Upper lobe of left lung (tissue), 4 donors: ENCODE data around the gene RANBP9.

Experiments
- POLR2A ChIP-seq, 4 donors: fragments of 450-650 bp; IDR thresholded peaks; one replicate each; pipeline ENCODE4 v1.5.1; 2016 to 2017; ENCODE audit warnings: antibody characterized with exemption in 4 of 4, mild to moderate bottlenecking in 2 of 4
- TF ChIP-seq, protein P1 (sequence below), 6 experiments: fragments of 450-650 bp in 4 of 6; fragments of 200-600 bp in 2 of 6; sonication (generic) in 2 of 6; IDR thresholded peaks; one replicate each; pipeline ENCODE4 v1.5.1; 2016 to 2019; ENCODE audit warnings: antibody characterized with exemption in 6 of 6

GRCh38 chr6:13600036-13600435 lies 111.6 kb downstream of the RANBP9 start:
- TF ChIP-seq POLR2A (IDR thresholded peaks at IDR 0.05), result no peak
- TF ChIP-seq, protein P1, sequence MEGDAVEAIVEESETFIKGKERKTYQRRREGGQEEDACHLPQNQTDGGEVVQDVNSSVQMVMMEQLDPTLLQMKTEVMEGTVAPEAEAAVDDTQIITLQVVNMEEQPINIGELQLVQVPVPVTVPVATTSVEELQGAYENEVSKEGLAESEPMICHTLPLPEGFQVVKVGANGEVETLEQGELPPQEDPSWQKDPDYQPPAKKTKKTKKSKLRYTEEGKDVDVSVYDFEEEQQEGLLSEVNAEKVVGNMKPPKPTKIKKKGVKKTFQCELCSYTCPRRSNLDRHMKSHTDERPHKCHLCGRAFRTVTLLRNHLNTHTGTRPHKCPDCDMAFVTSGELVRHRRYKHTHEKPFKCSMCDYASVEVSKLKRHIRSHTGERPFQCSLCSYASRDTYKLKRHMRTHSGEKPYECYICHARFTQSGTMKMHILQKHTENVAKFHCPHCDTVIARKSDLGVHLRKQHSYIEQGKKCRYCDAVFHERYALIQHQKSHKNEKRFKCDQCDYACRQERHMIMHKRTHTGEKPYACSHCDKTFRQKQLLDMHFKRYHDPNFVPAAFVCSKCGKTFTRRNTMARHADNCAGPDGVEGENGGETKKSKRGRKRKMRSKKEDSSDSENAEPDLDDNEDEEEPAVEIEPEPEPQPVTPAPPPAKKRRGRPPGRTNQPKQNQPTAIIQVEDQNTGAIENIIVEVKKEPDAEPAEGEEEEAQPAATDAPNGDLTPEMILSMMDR (IDR thresholded peaks at IDR 0.05), result no peak
